Naive B cell (primary cell): Measurements from ENCODE around the gene GUK1. TPM values are rescaled to one million over a fixed set of nuclear protein-coding genes. Genes with fewer than 3 reads are reported as not detected.

Experiments
- ATAC-seq, 2 donors: fragments of 150-1000 bp; cut with Tn5 transposase; 2 replicates each; pipeline ENCODE4 v1.10.0; 2021; ENCODE audit warnings: low read depth in 2 of 2, mild to moderate bottlenecking in 2 of 2, moderate library complexity in 2 of 2
- DNase-seq: peaks from one replicate; pipeline ENCODE4 v3.0.0; 2022
- H3K27ac Mint-ChIP-seq, 6 donors: one replicate each; pipeline ENCODE4 v1.8.0; 2020 to 2022; ENCODE audit warnings: mild to moderate bottlenecking in 6 of 6, mixed read lengths in 6 of 6, moderate library complexity in 5 of 6, inconsistent platforms in 2 of 6
- H3K27me3 Mint-ChIP-seq, 3 donors: one replicate each; pipeline ENCODE4 v1.8.0; 2021 to 2022; ENCODE audit warnings: mixed read lengths in 3 of 3, mild to moderate bottlenecking in 1 of 3
- H3K36me3 Mint-ChIP-seq, 2 donors: one replicate each; pipeline ENCODE4 v1.8.0; 2020 to 2022; ENCODE audit warnings: mixed read lengths in 2 of 2, inconsistent platforms in 1 of 2, mild to moderate bottlenecking in 1 of 2
- H3K4me1 Mint-ChIP-seq, 3 donors: one replicate each; pipeline ENCODE4 v1.8.0; 2020 to 2022; ENCODE audit warnings: mixed read lengths in 3 of 3, inconsistent platforms in 1 of 3, mild to moderate bottlenecking in 1 of 3, moderate library complexity in 1 of 3
- H3K4me3 Mint-ChIP-seq, 8 donors: one replicate each; pipeline ENCODE4 v1.8.0; 2020 to 2022; ENCODE audit warnings: mild to moderate bottlenecking in 8 of 8, mixed read lengths in 8 of 8, moderate library complexity in 8 of 8, inconsistent platforms in 2 of 8
- H3K9me3 Mint-ChIP-seq, 7 donors: one replicate each; pipeline ENCODE4 v1.8.0; 2020 to 2022; ENCODE audit warnings: mixed read lengths in 7 of 7, mild to moderate bottlenecking in 5 of 7, inconsistent platforms in 2 of 7, moderate library complexity in 1 of 7
- polyA plus RNA-seq, 6 donors: library from polyadenylated mRNA; unstranded; fragments of 300-500 nt; fragmentation: Illumina TruSeq; gene quantifications; one replicate each; pipeline ENCODE4 v1.2.3, GENCODE V29; 2021; ENCODE audit warnings: low read depth in 6 of 6

The GUK1 gene
- polyA plus RNA-seq, 6 donors from 2014 or later = 190 to 350 (median 220) TPM

DNA sequence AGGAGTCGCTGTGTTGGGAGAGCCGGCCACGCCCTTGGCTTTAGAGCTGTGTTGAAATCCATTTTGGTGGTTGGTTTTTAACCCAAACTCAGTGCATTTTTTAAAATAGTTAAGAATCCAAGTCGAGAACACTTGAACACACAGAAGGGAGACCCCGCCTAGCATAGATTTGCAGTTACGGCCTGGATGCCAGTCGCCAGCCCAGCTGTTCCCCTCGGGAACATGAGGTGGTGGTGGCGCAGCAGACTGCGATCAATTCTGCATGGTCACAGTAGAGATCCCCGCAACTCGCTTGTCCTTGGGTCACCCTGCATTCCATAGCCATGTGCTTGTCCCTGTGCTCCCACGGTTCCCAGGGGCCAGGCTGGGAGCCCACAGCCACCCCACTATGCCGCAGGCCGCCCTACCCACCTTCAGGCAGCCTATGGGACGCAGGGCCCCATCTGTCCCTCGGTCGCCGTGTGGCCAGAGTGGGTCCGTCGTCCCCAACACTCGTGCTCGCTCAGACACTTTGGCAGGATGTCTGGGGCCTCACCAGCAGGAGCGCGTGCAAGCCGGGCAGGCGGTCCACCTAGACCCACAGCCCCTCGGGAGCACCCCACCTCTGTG lies 41.7 kb upstream of the GUK1 start:
- H3K36me3 Mint-ChIP-seq = peaks cover 17 to 18% of the 10 kb centered on the region in 2 donors
- H3K27ac Mint-ChIP-seq = peak overlapping the region in 2 of 6 donors; percentile 69 to 76
- peak overlapping the region in 1 of 8 donors; percentile 45 for H3K4me3 Mint-ChIP-seq
- ATAC-seq = no peak
- peaks cover 32 to 55% (median 33%) of the 10 kb centered on the region in 3 donors for H3K4me1 Mint-ChIP-seq
- DNase-seq = no peak
- H3K27me3 Mint-ChIP-seq = no peaks in the 10 kb centered on the region
- peaks cover 3 to 19% (median 12%) of the 10 kb centered on the region in 7 donors for H3K9me3 Mint-ChIP-seq

DNA sequence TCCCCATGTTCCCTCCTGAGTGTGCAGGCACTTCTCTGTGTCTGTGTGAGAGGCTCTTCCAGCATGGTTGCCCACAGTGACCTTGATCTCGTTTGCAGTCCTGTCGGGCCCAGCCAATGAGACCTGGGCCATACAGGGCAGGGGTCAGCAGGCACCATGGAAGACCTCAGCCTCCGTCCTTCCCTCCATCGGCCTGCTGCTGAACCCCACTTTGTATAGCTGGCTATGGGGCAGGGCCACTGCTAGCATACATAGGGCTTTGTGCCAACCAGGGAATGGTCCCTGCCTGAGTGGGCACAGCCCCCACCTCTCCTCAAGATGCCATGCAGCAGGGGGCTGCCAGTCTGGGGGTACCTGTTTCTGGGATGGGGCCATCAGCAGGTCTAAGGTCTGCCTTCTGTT lies 40.7 kb upstream of the GUK1 start:
- ATAC-seq = no peak
- H3K4me1 Mint-ChIP-seq = peaks cover 36 to 60% (median 37%) of the 10 kb centered on the region in 3 donors
- H3K4me3 Mint-ChIP-seq = peak overlapping the region in 1 of 8 donors; percentile 85
- H3K27me3 Mint-ChIP-seq = no peaks in the 10 kb centered on the region
- H3K27ac Mint-ChIP-seq = peak overlapping the region in 3 of 6 donors; percentile 42 to 76 (median 69)
- peaks cover 14 to 16% of the 10 kb centered on the region in 2 donors for H3K36me3 Mint-ChIP-seq
- no peak for DNase-seq
- peaks cover 3 to 15% (median 10%) of the 10 kb centered on the region in 7 donors for H3K9me3 Mint-ChIP-seq

GRCh38 chr1:228100822-228101613 lies 39.1 kb upstream of the GUK1 start:
- no peak for DNase-seq
- Mint-ChIP-seq H3K36me3 (no peaks in the 10 kb centered on the region), H3K4me1 (peaks cover 27 to 54% (median 29%) of the 10 kb centered on the region in 3 donors)

DNA sequence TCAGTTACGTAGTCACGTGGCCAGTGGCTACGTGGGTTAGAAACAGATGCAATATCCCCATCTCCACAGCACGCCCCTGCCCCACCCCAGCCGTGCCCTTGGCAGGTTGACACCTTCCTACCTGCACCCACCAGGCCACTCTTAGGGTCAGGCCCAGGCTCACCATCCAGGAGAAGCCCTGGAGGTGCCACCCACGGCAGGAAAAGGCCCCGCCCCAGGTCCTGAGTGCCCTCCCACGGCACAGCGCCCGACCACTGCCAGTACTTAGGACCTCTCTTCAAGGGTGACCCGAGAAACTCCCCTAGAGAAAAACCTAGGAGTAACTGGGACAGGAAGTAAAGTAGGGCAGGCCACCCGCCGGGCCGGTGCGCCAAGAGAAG lies 38.5 kb upstream of the GUK1 start:
- Mint-ChIP-seq H3K27me3 (no peaks in the 10 kb centered on the region), H3K27ac (peak overlapping the region in 5 of 6 donors; percentile 26 to 93 (median 54)), H3K9me3 (no peaks in the 10 kb centered on the region), H3K4me1 (peaks cover 27 to 53% (median 28%) of the 10 kb centered on the region in 3 donors), H3K36me3 (peaks cover 0 to 4% of the 10 kb centered on the region in 2 donors), H3K4me3 (peak overlapping the region in 7 of 8 donors; percentile 77 to 97 (median 86))
- DNase-seq (no peak), ATAC-seq (no peak)

More at GRCh38 chr1:228100822-228101613, 39.1 kb upstream of the GUK1 start:
- ATAC-seq = no peak
- H3K4me3 Mint-ChIP-seq = peak overlapping the region in 7 of 8 donors; percentile 77 to 97 (median 86)
- H3K27ac Mint-ChIP-seq = peak overlapping the region in 4 of 6 donors; percentile 26 to 93 (median 64)
- no peaks in the 10 kb centered on the region for H3K27me3 Mint-ChIP-seq
- no peaks in the 10 kb centered on the region for H3K9me3 Mint-ChIP-seq

DNA sequence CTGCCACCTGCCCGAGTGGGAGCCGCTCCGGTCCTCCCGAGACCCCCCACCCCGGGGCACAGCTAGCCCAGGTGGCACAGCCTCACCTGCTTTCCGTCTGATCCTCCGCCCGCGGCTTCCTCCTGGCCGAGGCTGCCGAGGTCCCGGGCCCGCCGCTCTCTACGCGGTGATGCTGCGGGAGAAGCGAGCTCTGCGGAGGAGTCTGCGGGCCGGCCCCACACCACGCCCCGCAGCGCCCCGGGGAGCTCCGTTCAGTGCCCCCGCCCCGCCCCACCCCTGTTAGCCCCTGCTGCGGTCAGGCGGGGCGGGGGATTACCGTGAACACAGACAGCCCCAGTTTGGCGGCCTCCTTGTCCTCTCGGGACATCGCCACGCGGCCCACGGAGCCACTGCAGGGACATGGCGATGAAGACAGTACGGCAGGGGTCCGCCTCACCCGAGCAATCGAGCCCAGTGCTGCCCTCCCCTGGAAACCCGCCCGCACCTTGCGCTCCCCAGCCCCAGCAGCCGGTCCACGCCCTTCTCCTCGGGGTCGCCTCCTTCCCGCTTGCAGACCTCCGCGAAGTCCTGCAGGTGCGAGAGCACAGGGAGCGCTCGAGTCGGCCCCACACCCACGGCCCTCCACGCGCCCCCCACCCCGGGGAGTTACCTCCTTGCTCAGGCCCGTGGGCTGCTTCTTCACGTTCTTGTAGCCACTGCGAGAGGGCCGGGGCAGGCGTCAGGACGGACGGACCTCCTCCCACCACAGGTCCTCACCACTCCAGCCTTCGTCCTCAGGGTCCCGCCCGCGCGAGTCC lies 37.9 kb upstream of the GUK1 start:
- no peaks in the 10 kb centered on the region for H3K9me3 Mint-ChIP-seq
- peak overlapping the region in 5 of 6 donors; percentile 81 to 93 (median 91) for H3K27ac Mint-ChIP-seq
- DNase-seq (peak; percentile 52), ATAC-seq (peak; percentile 35 to 47)
- H3K4me3 Mint-ChIP-seq = peak overlapping the region; percentile 74 to 97 (median 89)
- H3K36me3 Mint-ChIP-seq = peaks cover 0 to 8% of the 10 kb centered on the region in 2 donors
- H3K27me3 Mint-ChIP-seq = no peaks in the 10 kb centered on the region
- peaks cover 27 to 53% (median 28%) of the 10 kb centered on the region in 3 donors for H3K4me1 Mint-ChIP-seq

DNA sequence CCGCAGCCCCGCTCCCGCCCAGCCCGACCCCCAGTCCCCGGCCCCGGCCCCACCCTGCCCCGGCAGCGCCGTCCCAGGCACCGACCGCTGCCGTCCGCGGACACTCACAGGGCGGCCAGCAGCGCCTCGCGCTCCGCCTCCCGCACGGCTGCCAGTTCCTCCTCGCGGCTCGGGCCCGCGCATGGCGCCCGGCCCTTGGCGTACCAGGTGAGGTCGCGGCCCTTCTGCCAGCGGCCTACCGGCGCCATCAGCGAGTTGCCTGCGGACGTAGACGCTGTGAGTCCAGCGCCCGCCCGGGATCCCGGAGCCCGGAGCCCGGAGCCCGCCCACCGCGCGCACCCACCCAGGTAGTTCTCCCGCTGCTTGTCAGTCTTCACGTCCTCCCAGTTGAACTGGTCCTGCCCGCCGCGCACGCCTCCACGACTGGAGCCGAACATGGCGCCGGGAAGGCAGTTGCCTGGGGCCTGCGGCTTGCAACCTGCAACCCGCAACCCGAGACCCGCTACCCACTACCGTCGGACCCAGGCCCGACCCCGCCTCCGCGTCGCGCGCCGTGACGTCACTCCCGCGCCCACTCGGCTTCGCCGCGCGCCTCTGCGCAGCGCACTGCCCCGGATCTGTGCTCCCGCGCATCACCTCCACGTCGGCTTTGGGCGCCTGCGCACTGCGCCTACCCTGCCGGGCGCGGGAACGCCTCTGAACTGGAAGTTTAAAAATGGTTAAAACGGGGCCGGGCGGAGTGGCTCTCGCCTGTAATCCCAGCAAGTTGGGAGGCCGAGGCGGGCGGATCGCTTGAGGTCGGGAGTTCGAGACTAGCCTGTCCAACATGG lies 37.1 kb upstream of the GUK1 start, which contains the start of gene C1orf35:
Gene C1orf35, minus strand, starts transcription at position 535 of the 830 bp plus-strand sequence. Its CDS starts 98 bp downstream, at position 437.
- H3K9me3 Mint-ChIP-seq = no peaks in the 10 kb centered on the region
- peak within 1 kb of the TSS; percentile 90 to 97 (median 94) for H3K4me3 Mint-ChIP-seq
- peaks cover 0 to 8% of the 10 kb centered on the region in 2 donors for H3K36me3 Mint-ChIP-seq
- peak within 1 kb of the TSS; percentile 92 to 98 (median 96) for H3K27ac Mint-ChIP-seq
- DNase-seq = peak; percentile 92
- peaks cover 27 to 50% (median 34%) of the 10 kb centered on the region in 3 donors for H3K4me1 Mint-ChIP-seq
- no peaks in the 10 kb centered on the region for H3K27me3 Mint-ChIP-seq
- peak; percentile 84 to 86 for ATAC-seq

DNA sequence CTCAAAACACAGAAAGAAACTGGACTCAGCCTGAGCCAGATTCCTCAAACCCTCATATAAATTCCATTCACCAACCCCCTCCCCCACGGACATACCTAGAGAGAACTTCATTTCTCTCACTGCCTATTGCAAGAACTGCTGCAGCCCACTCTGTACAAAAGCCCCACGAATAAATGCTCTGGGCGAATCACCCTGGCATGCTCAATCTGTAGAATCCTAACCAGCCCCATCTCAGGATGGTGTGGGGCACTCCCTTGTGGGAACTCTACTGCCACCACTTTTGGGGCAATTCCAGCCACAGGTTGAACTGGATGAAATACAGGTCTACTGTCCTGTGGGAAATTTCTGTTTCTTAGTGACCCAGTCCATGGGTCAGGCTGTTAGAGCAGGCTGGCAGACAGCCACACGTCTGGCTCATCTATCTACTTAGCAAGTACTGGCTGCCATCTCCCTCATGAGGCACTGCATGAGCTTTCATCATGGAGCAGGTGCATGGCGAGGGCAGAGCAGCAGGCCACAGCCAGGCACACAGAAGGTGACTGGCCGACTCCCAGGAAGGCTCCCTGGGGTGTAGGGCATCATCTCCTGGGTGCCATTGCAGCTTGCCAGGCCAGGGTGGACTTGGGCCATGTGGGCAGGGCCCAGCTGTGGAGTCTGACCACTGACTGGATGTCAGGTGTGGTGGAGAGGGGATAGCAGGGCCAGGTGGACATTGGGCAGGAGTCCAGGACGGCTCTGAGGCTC lies 35.4 kb upstream of the GUK1 start:
- H3K27ac Mint-ChIP-seq = peak overlapping the region; percentile 67 to 93 (median 80)
- DNase-seq (no peak), ATAC-seq (no peak)
- H3K4me1 Mint-ChIP-seq = peaks cover 29 to 56% (median 42%) of the 10 kb centered on the region in 3 donors
- no peaks in the 10 kb centered on the region for H3K9me3 Mint-ChIP-seq
- peak overlapping the region; percentile 67 to 97 (median 93) for H3K4me3 Mint-ChIP-seq
- peaks cover 0 to 8% of the 10 kb centered on the region in 2 donors for H3K36me3 Mint-ChIP-seq
- H3K27me3 Mint-ChIP-seq = no peaks in the 10 kb centered on the region

DNA sequence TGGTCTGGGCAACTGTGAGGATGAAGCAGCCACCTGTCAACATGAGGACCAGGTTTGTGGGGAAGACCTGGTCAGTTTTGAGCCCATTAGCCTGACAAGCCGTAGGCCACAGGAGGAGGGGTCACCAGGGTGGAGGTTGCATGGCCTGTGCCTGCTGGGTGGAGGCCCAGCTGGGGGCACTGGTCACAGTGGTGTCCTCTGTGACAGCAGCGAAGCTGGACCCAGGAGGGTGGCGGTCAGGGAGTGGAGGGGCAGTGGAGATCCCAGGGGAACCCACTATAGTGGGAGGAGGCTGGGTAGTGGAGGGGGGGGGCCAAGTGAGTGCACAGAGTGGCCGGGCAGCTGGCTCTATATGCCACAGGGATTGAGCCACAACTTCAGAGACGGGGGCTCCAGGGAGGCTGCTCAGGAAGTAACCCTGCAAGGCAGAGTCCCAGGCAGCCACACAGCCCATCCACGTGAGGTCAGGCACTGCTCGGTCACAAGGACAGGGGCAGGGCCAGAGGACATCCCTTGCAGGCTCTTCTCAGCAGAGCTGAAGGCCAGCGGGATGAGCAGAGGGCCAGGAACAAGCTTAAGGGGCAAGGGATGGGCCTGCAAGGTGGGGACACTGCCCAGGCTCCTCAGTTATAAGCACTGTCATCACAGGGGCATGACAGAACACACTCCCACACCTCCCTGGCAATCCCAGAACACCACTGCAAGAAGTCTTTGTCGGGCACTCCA lies 34.6 kb upstream of the GUK1 start:
- H3K27ac Mint-ChIP-seq = peak overlapping the region in 2 of 6 donors; percentile 33 to 93
- DNase-seq = no peak
- ATAC-seq = no peak
- H3K9me3 Mint-ChIP-seq = no peaks in the 10 kb centered on the region
- H3K36me3 Mint-ChIP-seq = peaks cover 0 to 8% of the 10 kb centered on the region in 2 donors
- H3K4me3 Mint-ChIP-seq = peak overlapping the region in 5 of 8 donors; percentile 22 to 94 (median 79)
- no peaks in the 10 kb centered on the region for H3K27me3 Mint-ChIP-seq
- H3K4me1 Mint-ChIP-seq = peaks cover 33 to 60% (median 48%) of the 10 kb centered on the region in 3 donors

DNA sequence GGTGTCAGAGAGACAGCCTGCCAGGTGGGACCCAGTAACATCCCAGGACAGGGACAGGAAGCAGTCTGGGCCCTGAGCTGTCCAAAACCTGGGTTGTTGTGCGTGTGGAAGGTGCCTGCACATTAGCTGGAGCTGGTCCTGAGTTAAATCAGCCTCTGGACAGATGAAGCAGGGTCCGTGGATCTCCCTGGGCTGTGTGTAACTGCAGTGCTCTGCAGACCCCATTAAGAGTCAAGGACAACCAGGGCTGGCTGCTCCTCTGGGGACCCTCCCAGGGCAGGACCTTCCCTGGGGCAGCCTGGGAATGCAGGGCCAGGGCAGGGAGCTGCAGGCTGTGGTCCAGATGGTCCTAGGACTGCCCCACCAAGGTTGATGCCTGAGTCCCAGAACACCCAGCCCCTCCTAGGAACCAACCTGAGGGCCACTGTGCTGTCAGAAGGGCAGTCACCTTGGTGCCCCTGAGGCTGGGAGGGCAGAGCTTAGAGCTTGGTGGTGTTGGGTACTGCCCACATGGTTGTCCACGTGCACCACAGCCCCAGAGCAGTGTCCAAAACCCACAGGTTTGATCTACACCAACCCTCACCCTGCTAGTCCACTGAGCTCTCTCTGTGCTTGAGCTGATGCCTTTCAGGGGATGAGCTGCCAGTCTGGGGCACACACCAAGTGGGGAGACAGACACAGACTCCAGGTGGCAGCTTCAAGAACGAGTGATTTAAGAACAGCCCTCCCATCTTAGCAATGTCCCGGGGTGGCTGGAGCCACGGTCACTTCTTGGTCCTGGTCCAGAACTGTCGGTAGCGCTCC lies 33.9 kb upstream of the GUK1 start:
- Mint-ChIP-seq H3K27ac (no peak overlapping the region), H3K4me1 (peaks cover 31 to 59% (median 46%) of the 10 kb centered on the region in 3 donors), H3K27me3 (no peaks in the 10 kb centered on the region), H3K4me3 (peak overlapping the region in 5 of 8 donors; percentile 22 to 96 (median 47)), H3K9me3 (no peaks in the 10 kb centered on the region), H3K36me3 (peaks cover 0 to 8% of the 10 kb centered on the region in 2 donors)
- DNase-seq (no peak), ATAC-seq (no peak)

DNA sequence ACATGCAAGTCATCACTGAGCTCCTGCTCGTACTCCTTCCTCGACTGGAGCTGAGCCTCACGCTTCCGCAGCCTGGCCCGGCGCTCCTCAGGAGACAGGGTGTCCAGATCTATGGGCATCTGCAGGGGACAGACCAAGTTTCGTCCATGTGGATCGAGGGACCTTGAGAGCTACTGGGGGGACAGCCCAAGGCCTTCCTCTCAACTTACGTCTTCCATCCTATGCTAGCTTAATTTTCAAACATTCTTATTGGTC lies 33.4 kb upstream of the GUK1 start:
- peak overlapping the region in 3 of 8 donors; percentile 52 to 96 (median 93) for H3K4me3 Mint-ChIP-seq
- H3K36me3 Mint-ChIP-seq = peaks cover 0 to 8% of the 10 kb centered on the region in 2 donors
- DNase-seq (no peak), ATAC-seq (no peak)
- no peaks in the 10 kb centered on the region for H3K27me3 Mint-ChIP-seq
- H3K9me3 Mint-ChIP-seq = no peaks in the 10 kb centered on the region
- peaks cover 26 to 53% (median 41%) of the 10 kb centered on the region in 3 donors for H3K4me1 Mint-ChIP-seq
- no peak overlapping the region for H3K27ac Mint-ChIP-seq

GRCh38 chr1:228107636-228108035 lies 32.4 kb upstream of the GUK1 start:
- H3K9me3 Mint-ChIP-seq = no peaks in the 10 kb centered on the region
- DNase-seq = no peak
- peak overlapping the region; percentile 68 to 97 (median 95) for H3K4me3 Mint-ChIP-seq
- ATAC-seq = no peak
- H3K4me1 Mint-ChIP-seq = peaks cover 22 to 45% (median 41%) of the 10 kb centered on the region in 3 donors
- peaks cover 0 to 8% of the 10 kb centered on the region in 2 donors for H3K36me3 Mint-ChIP-seq
- H3K27me3 Mint-ChIP-seq = no peaks in the 10 kb centered on the region
- peak overlapping the region in 2 of 6 donors; percentile 38 to 78 for H3K27ac Mint-ChIP-seq
